ENCODE data around the gene GPR155. TPM values are rescaled to one million over a fixed set of nuclear protein-coding genes. Genes with fewer than 3 reads are reported as not detected.

GPR155 gene
- polyA plus RNA-seq, 3 donors, result 3.4 to 7.6 (median 7.0) TPM

DNA sequence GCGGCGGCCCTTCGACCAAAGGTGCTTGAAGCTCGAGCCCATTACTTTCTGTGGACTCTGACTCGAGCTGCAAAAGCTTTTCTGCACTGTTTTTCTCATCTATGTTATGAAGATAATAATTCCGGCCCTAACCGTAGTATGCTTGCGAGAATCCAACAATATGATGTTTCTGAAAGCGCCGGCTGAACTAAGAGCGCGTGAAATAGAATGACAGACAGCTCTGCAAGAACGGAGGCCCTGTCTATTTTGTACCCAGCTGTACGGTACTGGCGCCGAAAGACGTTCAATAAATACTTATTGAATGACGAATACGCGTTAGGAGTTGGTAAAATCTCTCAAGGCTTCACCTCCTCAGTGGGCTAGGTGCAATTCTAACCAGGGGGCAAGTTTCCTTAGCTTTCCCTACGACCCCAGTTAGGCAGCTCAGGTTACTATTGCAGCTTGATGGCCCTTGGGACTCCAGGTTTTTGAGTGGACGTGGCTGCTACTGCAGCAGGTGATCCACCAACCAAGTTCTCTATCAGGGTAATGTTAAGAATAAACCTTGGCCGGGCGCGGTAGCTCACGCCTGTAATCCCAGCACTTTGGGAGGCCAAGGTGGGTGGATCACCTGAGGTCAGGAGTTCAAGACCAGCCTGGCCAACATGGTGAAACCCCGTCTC is 90.7 kb downstream of the GPR155 start:
- DNase-seq, result no peak
- Histone ChIP-seq H3K4me2 (replicated peaks; ENCODE audit: extremely low read depth, low read length, poor library complexity, severe bottlenecking) (peak overlapping the region; percentile 76), H3K4me3 (replicated peaks in 1 of 3; ENCODE audit: low read depth in 2 of 3, low read length in 3 of 3) (peak overlapping the region; percentile 94 to 99 (median 94)), H4K20me1 (ENCODE audit: insufficient read depth, low read length) (no peaks in the 10 kb centered on the region), H3K36me3 (replicated peaks in 1 of 2; ENCODE audit: control insufficient read depth in 1 of 2, insufficient read depth in 2 of 2, low read length in 2 of 2) (peaks cover 11 to 38% of the 10 kb centered on the region in 2 donors), H3K27ac (ENCODE audit: low read depth in 1 of 2, low read length in 2 of 2) (peak overlapping the region; percentile 96 to 98), H3K9me3 (replicated peaks in 1 of 2; ENCODE audit: control insufficient read depth in 1 of 2, insufficient read depth in 1 of 2, low read length in 2 of 2) (no peaks in the 10 kb centered on the region), H3K9ac (ENCODE audit: insufficient read depth, low read length, poor library complexity, severe bottlenecking) (peak overlapping the region; percentile 91), H3K4me1 (ENCODE audit: control insufficient read depth in 1 of 2, insufficient read depth in 2 of 2, low read length in 2 of 2) (peaks cover 15 to 27% of the 10 kb centered on the region in 2 donors), H2AFZ (ENCODE audit: insufficient read depth, low read depth, low read length, poor library complexity, severe bottlenecking) (peak overlapping the region; percentile 98), H3K79me2 (ENCODE audit: insufficient read depth, low read length) (peaks cover 58% of the 10 kb centered on the region), H3K27me3 (ENCODE audit: control insufficient read depth in 2 of 2, insufficient read depth in 2 of 2, low read length in 2 of 2) (no peaks in the 10 kb centered on the region)
- Mint-ChIP-seq H3K4me3 (peak overlapping the region; percentile 96 to 100), H3K27me3 (ENCODE audit: low read depth in 3 of 3) (peaks cover 0 to 2% (median 0%) of the 10 kb centered on the region in 3 donors), H3K4me1 (peaks cover 34% of the 10 kb centered on the region), H3K36me3 (peaks cover 28 to 33% of the 10 kb centered on the region in 2 donors), H3K27ac (peak overlapping the region; percentile 99 to 100 (median 99)), H3K9me3 (peaks cover 0 to 3% (median 2%) of the 10 kb centered on the region in 7 donors)
- TF ChIP-seq, protein P1, sequence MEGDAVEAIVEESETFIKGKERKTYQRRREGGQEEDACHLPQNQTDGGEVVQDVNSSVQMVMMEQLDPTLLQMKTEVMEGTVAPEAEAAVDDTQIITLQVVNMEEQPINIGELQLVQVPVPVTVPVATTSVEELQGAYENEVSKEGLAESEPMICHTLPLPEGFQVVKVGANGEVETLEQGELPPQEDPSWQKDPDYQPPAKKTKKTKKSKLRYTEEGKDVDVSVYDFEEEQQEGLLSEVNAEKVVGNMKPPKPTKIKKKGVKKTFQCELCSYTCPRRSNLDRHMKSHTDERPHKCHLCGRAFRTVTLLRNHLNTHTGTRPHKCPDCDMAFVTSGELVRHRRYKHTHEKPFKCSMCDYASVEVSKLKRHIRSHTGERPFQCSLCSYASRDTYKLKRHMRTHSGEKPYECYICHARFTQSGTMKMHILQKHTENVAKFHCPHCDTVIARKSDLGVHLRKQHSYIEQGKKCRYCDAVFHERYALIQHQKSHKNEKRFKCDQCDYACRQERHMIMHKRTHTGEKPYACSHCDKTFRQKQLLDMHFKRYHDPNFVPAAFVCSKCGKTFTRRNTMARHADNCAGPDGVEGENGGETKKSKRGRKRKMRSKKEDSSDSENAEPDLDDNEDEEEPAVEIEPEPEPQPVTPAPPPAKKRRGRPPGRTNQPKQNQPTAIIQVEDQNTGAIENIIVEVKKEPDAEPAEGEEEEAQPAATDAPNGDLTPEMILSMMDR (IDR thresholded peaks at IDR 0.05), result no peak
- WGBS (ENCODE audit: insufficient coverage), result 9% methylated on average over 20 of the region's 27 CpGs
- intact Hi-C loops (cut with micrococcal nuclease), result no loop called here

DNA sequence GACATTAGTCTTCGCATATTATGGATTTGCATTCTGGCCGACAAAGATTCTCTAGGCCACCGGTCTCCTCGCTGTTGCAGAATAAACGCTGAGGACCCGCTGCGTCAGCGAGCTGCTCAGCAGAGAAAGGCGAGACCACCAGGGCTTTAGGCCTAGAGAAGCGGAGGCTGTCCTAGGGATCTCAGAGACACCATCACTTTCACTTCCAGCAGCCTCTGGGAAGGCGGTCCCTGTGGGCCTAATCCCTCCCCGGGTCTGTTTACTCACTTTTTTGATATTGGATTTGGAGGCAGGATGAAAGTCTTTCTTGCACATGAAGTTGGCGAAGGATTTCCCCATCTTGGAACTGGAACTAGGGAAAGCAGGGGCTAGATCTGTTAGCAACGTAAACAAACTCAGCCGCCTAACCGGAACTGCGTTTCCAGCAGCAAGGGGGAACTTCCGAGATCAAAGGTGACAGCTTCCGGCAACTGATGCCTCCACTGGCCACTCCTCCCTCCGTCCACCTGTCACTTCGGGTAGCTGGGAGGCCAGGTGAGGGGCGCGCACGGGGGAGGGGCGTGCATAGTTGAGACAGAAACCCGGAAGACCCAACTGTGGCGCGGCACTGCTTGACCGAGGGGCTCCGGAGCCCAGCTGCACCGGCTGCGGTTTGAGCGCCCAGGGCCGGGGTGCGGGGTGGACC is 91.4 kb downstream of the GPR155 start, which contains the start of gene SCRN3:
TSS of gene SCRN3 (plus strand) at position 447 of the 685 bp plus-strand sequence. CDS start 2,554 bp downstream, outside the sequence.
- peak within 1 kb of the TSS; percentile 96 to 100 for H3K4me3 Mint-ChIP-seq
- DNase-seq, result peak; percentile 65 to 83 (median 77)
- Histone ChIP-seq H2AFZ (ENCODE audit: insufficient read depth, low read depth, low read length, poor library complexity, severe bottlenecking) (peak within 1 kb of the TSS; percentile 98), H4K20me1 (ENCODE audit: insufficient read depth, low read length) (no peaks in the 10 kb centered on the region), H3K4me3 (replicated peaks in 1 of 3; ENCODE audit: low read depth in 2 of 3, low read length in 3 of 3) (peak within 1 kb of the TSS; percentile 94 to 99 (median 94)), H3K79me2 (ENCODE audit: insufficient read depth, low read length) (peaks cover 65% of the 10 kb centered on the region), H3K4me2 (replicated peaks; ENCODE audit: extremely low read depth, low read length, poor library complexity, severe bottlenecking) (peak within 1 kb of the TSS; percentile 76), H3K27ac (ENCODE audit: low read depth in 1 of 2, low read length in 2 of 2) (peak within 1 kb of the TSS; percentile 96 to 98), H3K4me1 (ENCODE audit: control insufficient read depth in 1 of 2, insufficient read depth in 2 of 2, low read length in 2 of 2) (peaks cover 15 to 31% of the 10 kb centered on the region in 2 donors), H3K27me3 (ENCODE audit: control insufficient read depth in 2 of 2, insufficient read depth in 2 of 2, low read length in 2 of 2) (no peaks in the 10 kb centered on the region), H3K36me3 (replicated peaks in 1 of 2; ENCODE audit: control insufficient read depth in 1 of 2, insufficient read depth in 2 of 2, low read length in 2 of 2) (peaks cover 4 to 37% of the 10 kb centered on the region in 2 donors), H3K9ac (ENCODE audit: insufficient read depth, low read length, poor library complexity, severe bottlenecking) (peak within 1 kb of the TSS; percentile 91), H3K9me3 (replicated peaks in 1 of 2; ENCODE audit: control insufficient read depth in 1 of 2, insufficient read depth in 1 of 2, low read length in 2 of 2) (no peaks in the 10 kb centered on the region)
- 0% methylated on average over 29 of the region's 35 CpGs for WGBS (ENCODE audit: insufficient coverage)
- peaks cover 40% of the 10 kb centered on the region for H3K4me1 Mint-ChIP-seq
- H3K9me3 Mint-ChIP-seq, result peaks cover 0 to 7% (median 2%) of the 10 kb centered on the region in 7 donors
- H3K27ac Mint-ChIP-seq, result peak within 1 kb of the TSS; percentile 99 to 100 (median 99)
- intact Hi-C loops (cut with micrococcal nuclease), result no loop called here
- TF ChIP-seq, protein P1 (IDR thresholded peaks at IDR 0.05), result no peak
- H3K36me3 Mint-ChIP-seq, result peaks cover 28 to 37% of the 10 kb centered on the region in 2 donors
- H3K27me3 Mint-ChIP-seq (ENCODE audit: low read depth in 3 of 3), result peaks cover 0 to 2% (median 0%) of the 10 kb centered on the region in 3 donors
